Mammary microvascular endothelial cell (primary cell): ENCODE measurements around the gene MRPL38. TPM values are rescaled to one million over a fixed set of nuclear protein-coding genes. Genes with fewer than 3 reads are reported as not detected.

Experiments
- total RNA-seq: library from RNA; depleted of rRNA; stranded (reverse); fragments of >200 nt; gene quantifications from 2 replicates; pipeline ENCODE4 v1.2.3, GENCODE V29; 2015

Gene MRPL38
- 31.1 and 31.8 TPM in 2 replicates for total RNA-seq

GRCh38 chr17:75904749-75905521 is at the start of gene MRPL38:
Gene MRPL38 (minus strand): TSS chr17:75904884. CDS start chr17:75904875, 9 bp downstream.

GRCh38 chr17:75940727-75941441 is 36.2 kb upstream of the MRPL38 start, which contains the start of gene FBF1:
Gene FBF1 (minus strand): TSS chr17:75941042. CDS start chr17:75938149, 2,893 bp downstream.

GRCh38 chr17:75896415-75897159 is 8.1 kb downstream of the MRPL38 start, which contains the start of gene TRIM65:
Gene TRIM65 (minus strand): TSS chr17:75896951. CDS start chr17:75896937, 14 bp downstream.

GRCh38 chr17:75878174-75878998 is 26.3 kb downstream of the MRPL38 start, which contains the start of gene TRIM47:
Gene TRIM47 (minus strand): TSS chr17:75878581. CDS start chr17:75878548, 33 bp downstream.

GRCh38 chr17:75855310-75856061 is 49.2 kb downstream of the MRPL38 start, which contains the start of gene WBP2:
Gene WBP2 (minus strand): TSS chr17:75855335. CDS start chr17:75855297, 38 bp downstream.

Other genes starting within 250 kb of the MRPL38 start
- 9.9 and 11.3 TPM in 2 replicates for gene RECQL5, start 237.7 kb downstream of the MRPL38 start, total RNA-seq
- 71.9 and 72.0 TPM in 2 replicates for gene SAP30BP, start 237.5 kb downstream of the MRPL38 start, total RNA-seq
- 2.5 and 4.6 TPM in 2 replicates for gene ITGB4, start 183.4 kb downstream of the MRPL38 start, total RNA-seq
- 48.8 and 52.0 TPM in 2 replicates for gene GALK1, start 139.7 kb downstream of the MRPL38 start, total RNA-seq
- gene UNK, start 120.1 kb downstream of the MRPL38 start, total RNA-seq, result 15.8 and 24.3 TPM in 2 replicates
- gene UNC13D, start 60.5 kb downstream of the MRPL38 start, total RNA-seq, result 1.2 and 1.8 TPM in 2 replicates
- gene WBP2, start 49.5 kb downstream of the MRPL38 start, total RNA-seq, result 59.4 and 61.8 TPM in 2 replicates
- 62.8 and 64.3 TPM in 2 replicates for gene TRIM47, start 26.3 kb downstream of the MRPL38 start, total RNA-seq
- gene TRIM65, start 7.9 kb downstream of the MRPL38 start, total RNA-seq, result 30.6 and 32.7 TPM in 2 replicates
- gene FBF1, start 36.2 kb upstream of the MRPL38 start, total RNA-seq, result 3.5 and 3.8 TPM in 2 replicates
- 28.8 and 34.1 TPM in 2 replicates for gene ACOX1, start 74.3 kb upstream of the MRPL38 start, total RNA-seq
- 13.9 and 23.3 TPM in 2 replicates for gene TEN1, start 74.4 kb upstream of the MRPL38 start, total RNA-seq
- 1.3 and 3.1 TPM in 2 replicates for gene CDK3, start 96.0 kb upstream of the MRPL38 start, total RNA-seq
- gene EVPL, start 122.4 kb upstream of the MRPL38 start, total RNA-seq, result 0.05 TPM in 1 of 2 replicates, not detected in the other
- gene SRP68, start 167.6 kb upstream of the MRPL38 start, total RNA-seq, result 29.2 and 33.5 TPM in 2 replicates
- gene GALR2, start 169.9 kb upstream of the MRPL38 start, total RNA-seq, result 0.13 TPM in 1 of 2 replicates, not detected in the other
- not detected in 2 replicates for gene ZACN, start 174.3 kb upstream of the MRPL38 start, total RNA-seq
- 60.7 and 68.0 TPM in 2 replicates for gene EXOC7, start 198.9 kb upstream of the MRPL38 start, total RNA-seq
- not detected in 2 replicates for gene FOXJ1, start 236.4 kb upstream of the MRPL38 start, total RNA-seq